SK-N-SH treated with all-trans-retinoic acid at 6 μM for 48 hours (cell line): Measurements from ENCODE around the gene DTWD2.
"Not testable (repeated sequence)": the region's sequence is repeated elsewhere in the genome, so short reads cannot be mapped to it uniquely, and the experiment has no call there.

Source experiments
- ATAC-seq: fragments of 200-7000 bp; cut with Tn5 transposase; 3 replicates; pipeline ENCODE4 v1.9.1; 2020; ENCODE audit warnings: mild to moderate bottlenecking, moderate library complexity
- ARNTL ChIP-seq: fragments of 450-650 bp; formaldehyde crosslinking; IDR thresholded peaks from 2 replicates; pipeline ENCODE4 v1.5.0; 2020; ENCODE audit warnings: low read depth, mild to moderate bottlenecking, moderate library complexity, borderline replicate concordance
- BACH2 ChIP-seq: fragments of 250-450 bp; sonication (Bioruptor Pico); IDR thresholded peaks from 2 replicates; pipeline ENCODE4 v1.9.0; 2021; ENCODE audit warnings: mild to moderate bottlenecking, borderline replicate concordance
- CSDC2 ChIP-seq: fragments of 250-450 bp; sonication (Bioruptor Pico); IDR thresholded peaks from 2 replicates; pipeline ENCODE4 v1.5.0; 2020; ENCODE audit warnings: mild to moderate bottlenecking, moderate library complexity
- ESRRG ChIP-seq: fragments of 250-450 bp; sonication (Bioruptor Pico); IDR thresholded peaks from 2 replicates; pipeline ENCODE4 v1.6.1; 2021; ENCODE audit warnings: mild to moderate bottlenecking
- GLIS3 ChIP-seq: fragments of 250-450 bp; sonication (Bioruptor Pico); IDR thresholded peaks from 2 replicates; pipeline ENCODE4 v1.5.0; 2020; ENCODE audit warnings: mild to moderate bottlenecking, moderate library complexity
- ISL1 ChIP-seq: fragments of 250-450 bp; sonication (Bioruptor Pico); IDR thresholded peaks from 2 replicates; pipeline ENCODE4 v2.1.2; 2022; ENCODE audit warnings: mild to moderate bottlenecking, moderate library complexity
- OSR1 ChIP-seq: fragments of 250-450 bp; sonication (Bioruptor Pico); IDR thresholded peaks from 2 replicates; pipeline ENCODE4 v1.8.0; 2022; ENCODE audit warnings: moderate library complexity, mild to moderate bottlenecking, inconsistent platforms
- POU6F1 ChIP-seq: fragments of 250-450 bp; sonication (Bioruptor Pico); IDR thresholded peaks from 2 replicates; pipeline ENCODE4 v1.8.0; 2021; ENCODE audit warnings: low read depth, mild to moderate bottlenecking, moderate library complexity, borderline replicate concordance
- PPARA ChIP-seq: fragments of 250-450 bp; sonication (Bioruptor Pico); IDR thresholded peaks from 2 replicates; pipeline ENCODE4 v1.5.0; 2020; ENCODE audit warnings: mild to moderate bottlenecking, borderline replicate concordance
- RARB ChIP-seq: fragments of 250-450 bp; sonication (Bioruptor Pico); IDR thresholded peaks from 2 replicates; pipeline ENCODE4 v1.8.0; 2021; ENCODE audit warnings: mild to moderate bottlenecking, moderate library complexity
- SNAI2 ChIP-seq: fragments of 250-450 bp; sonication (Bioruptor Pico); IDR thresholded peaks from 2 replicates; pipeline ENCODE4 v1.5.0; 2020; ENCODE audit warnings: mild to moderate bottlenecking, moderate library complexity
- TCF4 ChIP-seq: fragments of 250-450 bp; sonication (Bioruptor Pico); IDR thresholded peaks from 2 replicates; pipeline ENCODE4 v1.8.0; 2021; ENCODE audit warnings: mild to moderate bottlenecking, moderate library complexity, borderline replicate concordance
- TOX ChIP-seq: fragments of 250-450 bp; sonication (Bioruptor Pico); IDR thresholded peaks from 2 replicates; pipeline ENCODE4 v1.8.0; 2021; ENCODE audit warnings: mild to moderate bottlenecking, moderate library complexity, borderline replicate concordance
- TSHZ2 ChIP-seq: fragments of 250-450 bp; sonication (Bioruptor Pico); IDR thresholded peaks from 2 replicates; pipeline ENCODE4 v1.5.0; 2020; ENCODE audit warnings: mild to moderate bottlenecking, moderate library complexity
- ZC3H10 ChIP-seq: fragments of 250-450 bp; sonication (Bioruptor Pico); IDR thresholded peaks from 2 replicates; pipeline ENCODE4 v1.5.1; 2021; ENCODE audit warnings: mild to moderate bottlenecking, moderate library complexity
- ZFP3 ChIP-seq: fragments of 250-450 bp; sonication (Bioruptor Pico); IDR thresholded peaks from 2 replicates; pipeline ENCODE4 v1.5.0; 2020; ENCODE audit warnings: mild to moderate bottlenecking, moderate library complexity
- ZNF8 ChIP-seq: fragments of 450-650 bp; formaldehyde crosslinking; IDR thresholded peaks from 2 replicates; pipeline ENCODE4 v1.5.0; 2020; ENCODE audit warnings: mild to moderate bottlenecking, moderate library complexity
- TF ChIP-seq, protein P1 (sequence below): fragments of 250-450 bp; sonication (Bioruptor Pico); IDR thresholded peaks from 2 replicates; pipeline ENCODE4 v1.8.0; 2020; ENCODE audit warnings: mild to moderate bottlenecking, moderate library complexity, borderline replicate concordance
- TF ChIP-seq, protein P2 (sequence below): fragments of 250-450 bp; sonication (Bioruptor Pico); IDR thresholded peaks from 2 replicates; pipeline ENCODE4 v1.5.1; 2020; ENCODE audit warnings: low read depth, mild to moderate bottlenecking, moderate library complexity

The DTWD2 gene

DNA sequence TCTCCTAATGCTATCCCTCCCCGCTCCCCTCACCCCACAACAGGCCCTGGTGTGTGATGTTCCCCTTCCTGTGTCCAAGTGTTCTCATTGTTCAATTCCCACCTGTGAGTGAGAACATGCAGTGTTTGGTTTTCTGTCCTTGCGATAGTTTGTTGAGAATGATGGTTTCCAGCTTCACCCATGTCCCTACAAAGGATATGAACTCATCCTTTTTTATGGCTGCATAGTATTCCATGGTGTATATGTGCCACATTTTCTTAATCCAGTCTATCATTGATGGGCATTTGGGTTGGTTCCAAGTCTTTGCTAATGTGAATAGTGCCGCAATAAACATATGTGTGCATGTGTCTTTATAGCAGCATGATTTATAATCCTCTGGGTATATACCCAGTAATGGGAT lies 3.7 kb upstream of the DTWD2 start:
- ATAC-seq, result not testable (repeated sequence)
- 0 out of 2 replicates have a peak, but pooled peaks have one; percentile 12 for TF ChIP-seq ZNF8 (CRISPR knock-in tag)
- TF ChIP-seq, all 23 proteins: peak for 1; not testable (repeated sequence) for 22

- no peak for ATAC-seq
These were observed 2.2 kb upstream of the DTWD2 start for GRCh38 chr5:118990582-118990981.

GRCh38 chr5:118989816-118990215 lies 1.5 kb upstream of the DTWD2 start:
- ATAC-seq, result no peak
- TF ChIP-seq, protein P1, sequence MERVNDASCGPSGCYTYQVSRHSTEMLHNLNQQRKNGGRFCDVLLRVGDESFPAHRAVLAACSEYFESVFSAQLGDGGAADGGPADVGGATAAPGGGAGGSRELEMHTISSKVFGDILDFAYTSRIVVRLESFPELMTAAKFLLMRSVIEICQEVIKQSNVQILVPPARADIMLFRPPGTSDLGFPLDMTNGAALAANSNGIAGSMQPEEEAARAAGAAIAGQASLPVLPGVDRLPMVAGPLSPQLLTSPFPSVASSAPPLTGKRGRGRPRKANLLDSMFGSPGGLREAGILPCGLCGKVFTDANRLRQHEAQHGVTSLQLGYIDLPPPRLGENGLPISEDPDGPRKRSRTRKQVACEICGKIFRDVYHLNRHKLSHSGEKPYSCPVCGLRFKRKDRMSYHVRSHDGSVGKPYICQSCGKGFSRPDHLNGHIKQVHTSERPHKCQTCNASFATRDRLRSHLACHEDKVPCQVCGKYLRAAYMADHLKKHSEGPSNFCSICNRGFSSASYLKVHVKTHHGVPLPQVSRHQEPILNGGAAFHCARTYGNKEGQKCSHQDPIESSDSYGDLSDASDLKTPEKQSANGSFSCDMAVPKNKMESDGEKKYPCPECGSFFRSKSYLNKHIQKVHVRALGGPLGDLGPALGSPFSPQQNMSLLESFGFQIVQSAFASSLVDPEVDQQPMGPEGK (CRISPR knock-in tag), result no peak
- no peak for TF ChIP-seq POU6F1
- no peak for TF ChIP-seq ZNF8 (CRISPR knock-in tag)
- TF ChIP-seq ZFP3 (CRISPR knock-in tag), result no peak
- no peak for TF ChIP-seq ZC3H10 (CRISPR knock-in tag)
- TF ChIP-seq PPARA (CRISPR knock-in tag), result no peak
- TF ChIP-seq TSHZ2 (CRISPR knock-in tag), result no peak
- TF ChIP-seq TOX (CRISPR knock-in tag), result no peak
- no peak for TF ChIP-seq OSR1 (CRISPR knock-in tag)
- TF ChIP-seq GLIS3 (CRISPR knock-in tag), result no peak

More at GRCh38 chr5:118990582-118990981, 2.2 kb upstream of the DTWD2 start:
- TF ChIP-seq POU6F1 (no peak), SNAI2 (CRISPR knock-in tag) (no peak), ARNTL (CRISPR knock-in tag) (no peak), PPARA (CRISPR knock-in tag) (no peak), ESRRG (CRISPR knock-in tag) (no peak), ZNF8 (CRISPR knock-in tag) (no peak), CSDC2 (CRISPR knock-in tag) (no peak), ZFP3 (CRISPR knock-in tag) (no peak), TCF4 (CRISPR knock-in tag) (no peak), BACH2 (CRISPR knock-in tag) (no peak), ISL1 (CRISPR knock-in tag) (no peak), TOX (CRISPR knock-in tag) (no peak), TSHZ2 (CRISPR knock-in tag) (no peak), RARB (CRISPR knock-in tag) (no peak)
- TF ChIP-seq, protein P1 (CRISPR knock-in tag), result no peak
- TF ChIP-seq, protein P2, sequence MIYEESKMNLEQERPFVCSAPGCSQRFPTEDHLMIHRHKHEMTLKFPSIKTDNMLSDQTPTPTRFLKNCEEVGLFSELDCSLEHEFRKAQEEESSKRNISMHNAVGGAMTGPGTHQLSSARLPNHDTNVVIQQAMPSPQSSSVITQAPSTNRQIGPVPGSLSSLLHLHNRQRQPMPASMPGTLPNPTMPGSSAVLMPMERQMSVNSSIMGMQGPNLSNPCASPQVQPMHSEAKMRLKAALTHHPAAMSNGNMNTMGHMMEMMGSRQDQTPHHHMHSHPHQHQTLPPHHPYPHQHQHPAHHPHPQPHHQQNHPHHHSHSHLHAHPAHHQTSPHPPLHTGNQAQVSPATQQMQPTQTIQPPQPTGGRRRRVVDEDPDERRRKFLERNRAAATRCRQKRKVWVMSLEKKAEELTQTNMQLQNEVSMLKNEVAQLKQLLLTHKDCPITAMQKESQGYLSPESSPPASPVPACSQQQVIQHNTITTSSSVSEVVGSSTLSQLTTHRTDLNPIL (CRISPR knock-in tag), result no peak
